Mucosa of stomach (tissue), 1 donor: Measurements from ENCODE around the gene DTX3.

Source experiments
- H3K27me3 ChIP-seq: one replicate; pipeline ENCODE4 v1.7.0; 2013; ENCODE audit warnings: mild to moderate bottlenecking, low read length; ENCODE audit not compliant: control insufficient read depth, insufficient read depth
- H3K36me3 ChIP-seq: one replicate; pipeline ENCODE4 v1.7.0; 2013; ENCODE audit warnings: low read length; ENCODE audit not compliant: control insufficient read depth, insufficient read depth
- H3K4me1 ChIP-seq: one replicate; pipeline ENCODE4 v1.7.0; 2013; ENCODE audit warnings: mild to moderate bottlenecking, low read length; ENCODE audit not compliant: control insufficient read depth, insufficient read depth
- H3K4me3 ChIP-seq: one replicate; pipeline ENCODE4 v1.7.0; 2013; ENCODE audit warnings: low read length
- H3K9ac ChIP-seq: one replicate; pipeline ENCODE4 v1.7.0; 2013; ENCODE audit warnings: mild to moderate bottlenecking, low read length, moderate library complexity
- H3K9me3 ChIP-seq: one replicate; pipeline ENCODE4 v1.7.0; 2013; ENCODE audit warnings: mild to moderate bottlenecking, low read length, moderate library complexity; ENCODE audit not compliant: control insufficient read depth
- donor health status: Pancreatic carcinoma.

DTX3 gene

GRCh38 chr12:57603324-57603723, 1.3 kb upstream of the DTX3 start:
- Histone ChIP-seq H3K36me3 (no peaks in the 10 kb centered on the region), H3K9me3 (no peaks in the 10 kb centered on the region), H3K4me3 (no peak overlapping the region), H3K9ac (peak overlapping the region; percentile 81), H3K27me3 (peaks cover 5% of the 10 kb centered on the region), H3K4me1 (peaks cover 21% of the 10 kb centered on the region)

GRCh38 chr12:57603815-57604453, 690 bp upstream of the DTX3 start:
- Histone ChIP-seq H3K9me3 (no peaks in the 10 kb centered on the region), H3K4me3 (peak overlapping the region; percentile 27), H3K36me3 (no peaks in the 10 kb centered on the region), H3K4me1 (peaks cover 21% of the 10 kb centered on the region), H3K27me3 (peaks cover 5% of the 10 kb centered on the region), H3K9ac (peak overlapping the region; percentile 81)

GRCh38 chr12:57604992-57605810, 577 bp downstream of the DTX3 start:
- H3K9me3 ChIP-seq = no peaks in the 10 kb centered on the region
- H3K36me3 ChIP-seq = no peaks in the 10 kb centered on the region
- peak overlapping the region; percentile 47 for H3K4me3 ChIP-seq
- peaks cover 21% of the 10 kb centered on the region for H3K4me1 ChIP-seq
- H3K9ac ChIP-seq = peak overlapping the region; percentile 81
- H3K27me3 ChIP-seq = peaks cover 7% of the 10 kb centered on the region

GRCh38 chr12:57605811-57606311, 1.2 kb downstream of the DTX3 start:
- H3K27me3 ChIP-seq = peaks cover 14% of the 10 kb centered on the region
- no peak overlapping the region for H3K9ac ChIP-seq
- H3K9me3 ChIP-seq = no peaks in the 10 kb centered on the region
- H3K4me1 ChIP-seq = peaks cover 26% of the 10 kb centered on the region
- H3K4me3 ChIP-seq = peak overlapping the region; percentile 47
- no peaks in the 10 kb centered on the region for H3K36me3 ChIP-seq

GRCh38 chr12:57606399-57606798, 1.8 kb downstream of the DTX3 start:
- no peaks in the 10 kb centered on the region for H3K36me3 ChIP-seq
- H3K9me3 ChIP-seq = no peaks in the 10 kb centered on the region
- H3K9ac ChIP-seq = no peak overlapping the region
- H3K4me3 ChIP-seq = no peak overlapping the region
- peaks cover 32% of the 10 kb centered on the region for H3K4me1 ChIP-seq
- peaks cover 19% of the 10 kb centered on the region for H3K27me3 ChIP-seq

- H3K9ac ChIP-seq = no peak overlapping the region
- H3K4me3 ChIP-seq = no peak overlapping the region
- H3K27me3 ChIP-seq = peaks cover 23% of the 10 kb centered on the region
- no peaks in the 10 kb centered on the region for H3K36me3 ChIP-seq
- no peaks in the 10 kb centered on the region for H3K9me3 ChIP-seq
- peaks cover 33% of the 10 kb centered on the region for H3K4me1 ChIP-seq
Measured at GRCh38 chr12:57606821-57607220, 2.2 kb downstream of the DTX3 start.

- H3K9me3 ChIP-seq = no peaks in the 10 kb centered on the region
- H3K9ac ChIP-seq = no peak overlapping the region
- peaks cover 33% of the 10 kb centered on the region for H3K4me1 ChIP-seq
- peaks cover 35% of the 10 kb centered on the region for H3K27me3 ChIP-seq
- H3K4me3 ChIP-seq = no peak overlapping the region
- no peaks in the 10 kb centered on the region for H3K36me3 ChIP-seq
Measured at GRCh38 chr12:57607958-57608663, 3.5 kb downstream of the DTX3 start.

- Histone ChIP-seq H3K27me3 (peaks cover 46% of the 10 kb centered on the region), H3K4me3 (no peak overlapping the region), H3K4me1 (peaks cover 25% of the 10 kb centered on the region), H3K9me3 (no peaks in the 10 kb centered on the region), H3K9ac (no peak overlapping the region), H3K36me3 (no peaks in the 10 kb centered on the region)
Measured at GRCh38 chr12:57609101-57609780, 4.6 kb downstream of the DTX3 start.

GRCh38 chr12:57609781-57610553, 5.3 kb downstream of the DTX3 start:
- H3K9me3 ChIP-seq = no peaks in the 10 kb centered on the region

GRCh38 chr12:57610554-57611107, 6.0 kb downstream of the DTX3 start:
- H3K4me1 ChIP-seq = peaks cover 15% of the 10 kb centered on the region
- peak overlapping the region; percentile 12 for H3K4me3 ChIP-seq
- H3K9me3 ChIP-seq = no peaks in the 10 kb centered on the region
- H3K9ac ChIP-seq = peak overlapping the region; percentile 65
- H3K36me3 ChIP-seq = no peaks in the 10 kb centered on the region
- H3K27me3 ChIP-seq = peaks cover 53% of the 10 kb centered on the region

More at GRCh38 chr12:57609781-57610553, 5.3 kb downstream of the DTX3 start:
- Histone ChIP-seq H3K9ac (peak overlapping the region; percentile 56), H3K4me3 (peak overlapping the region; percentile 12), H3K27me3 (peaks cover 53% of the 10 kb centered on the region), H3K4me1 (peaks cover 21% of the 10 kb centered on the region), H3K36me3 (no peaks in the 10 kb centered on the region)
